Activated B cell treated with CpG ODN at 0.5 μM for 24 hours (primary cell): ENCODE data around the gene PEA15. TPM values are rescaled to one million over a fixed set of nuclear protein-coding genes. Genes with fewer than 3 reads are reported as not detected.
A peak's percentile ranks its signal among the peaks of the same experiment; 100 is the strongest.

ENCODE experiments used
- ATAC-seq: fragments of 200-7000 bp; cut with Tn5 transposase; one replicate; pipeline ENCODE4 v1.10.0; 2021; ENCODE audit warnings: low read depth, mild to moderate bottlenecking, moderate library complexity
- CTCF ChIA-PET: fragments of 350-600 bp; sonication (Branson Sonifier 250); formaldehyde crosslinking; loops from one replicate; lab custom pipeline; 2021; ENCODE audit warnings: antibody characterized with exemption; lab: Charles Lee
- POLR2A ChIA-PET: fragments of 350-600 bp; sonication (Branson Sonifier 250); formaldehyde crosslinking; loops from one replicate; lab custom pipeline; 2021; ENCODE audit warnings: antibody characterized with exemption; lab: Charles Lee
- DNase-seq: peaks from one replicate; pipeline ENCODE4 v3.0.0; 2022
- H3K27ac Mint-ChIP-seq: one replicate; pipeline ENCODE4 v1.8.0; 2020; ENCODE audit warnings: mixed read lengths
- H3K27me3 Mint-ChIP-seq: one replicate; pipeline ENCODE4 v1.8.0; 2021; ENCODE audit warnings: mixed read lengths
- H3K36me3 Mint-ChIP-seq: one replicate; pipeline ENCODE4 v1.8.0; 2021; ENCODE audit warnings: low read depth, mixed read lengths
- H3K4me1 Mint-ChIP-seq: one replicate; pipeline ENCODE4 v1.8.0; 2021; ENCODE audit warnings: mixed read lengths
- H3K4me3 Mint-ChIP-seq: one replicate; pipeline ENCODE4 v1.8.0; 2020; ENCODE audit warnings: mild to moderate bottlenecking, mixed read lengths
- H3K9me3 Mint-ChIP-seq: one replicate; pipeline ENCODE4 v1.8.0; 2020; ENCODE audit warnings: mixed read lengths
- CTCF ChIP-seq: fragments of 200-600 bp; IDR thresholded peaks from one replicate; pipeline ENCODE4 v1.8.0; 2022; ENCODE audit warnings: antibody characterized with exemption, mild to moderate bottlenecking
- intact Hi-C: fragments of 100-400 bp; cut with micrococcal nuclease; formaldehyde crosslinking; loops from one replicate; pipeline ENCODE4 v1.15.1; 2024
- total RNA-seq: library from RNA; stranded (reverse); gene quantifications from 2 replicates; pipeline ENCODE4 v1.2.3, GENCODE V29; 2022

The PEA15 gene
- total RNA-seq, 1 donor from 2014 or later = 107 TPM

GRCh38 chr1:160216301-160216700 is 11.1 kb downstream of the PEA15 start:
- H3K9me3 Mint-ChIP-seq = no peaks in the 10 kb centered on the region
- H3K27me3 Mint-ChIP-seq = no peaks in the 10 kb centered on the region
- intact Hi-C loops = no loop called here
- H3K4me1 Mint-ChIP-seq = no peaks in the 10 kb centered on the region
- DNase-seq = no peak
- ChIA-PET POLR2A (interaction anchor here (0.7 to 1.2 kb wide), 3 partner anchors 10 to 309 kb away, joined by 3 to 6 read pairs (median 3); partner anchors contain the start of gene PEA15), CTCF (interaction anchor here (1.1 kb wide), 1 partner anchor 23 kb away, joined by 4 read pairs; no protein-coding TSS in a partner anchor)
- H3K27ac Mint-ChIP-seq = peak overlapping the region; percentile 16
- ATAC-seq = no peak
- TF ChIP-seq CTCF = no peak
- no peak overlapping the region for H3K4me3 Mint-ChIP-seq
- peaks cover 96% of the 10 kb centered on the region for H3K36me3 Mint-ChIP-seq

DNA sequence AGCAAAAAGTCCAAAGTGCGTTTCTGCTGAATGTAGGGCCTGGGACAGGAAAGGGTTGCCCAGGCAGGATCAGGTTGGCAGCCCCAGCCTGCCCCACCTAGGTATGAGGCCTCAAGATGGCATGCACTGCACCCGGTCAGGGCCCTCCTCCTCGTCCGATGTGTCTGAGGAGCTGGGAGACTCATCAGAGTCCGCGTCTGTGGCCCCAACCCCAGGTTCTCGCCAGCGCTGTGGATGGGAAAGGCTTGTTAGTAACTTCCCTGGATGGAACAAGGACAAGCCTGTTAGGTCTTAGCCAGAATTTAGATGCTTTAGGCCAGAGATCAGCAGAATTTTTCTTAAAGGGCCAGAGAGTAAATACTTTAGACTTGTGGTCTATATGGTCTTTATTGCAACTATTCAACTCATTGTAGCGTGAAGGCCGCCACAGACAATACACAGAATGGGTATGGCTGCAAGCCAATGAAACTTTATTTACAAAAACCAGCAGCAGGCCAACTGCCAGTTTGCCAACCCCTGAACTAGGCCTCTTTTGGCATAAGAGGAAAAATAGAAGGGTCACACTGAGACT is 12.4 kb downstream of the PEA15 start:
- CTCF ChIA-PET = interaction anchor here (1.8 to 4.6 kb wide), 2 partner anchors 18 to 26 kb away, joined by 6 to 74 read pairs; partner anchors contain the start of gene CASQ1
- H3K9me3 Mint-ChIP-seq = no peaks in the 10 kb centered on the region
- DNase-seq (no peak), ATAC-seq (no peak)
- no peaks in the 10 kb centered on the region for H3K27me3 Mint-ChIP-seq
- POLR2A ChIA-PET = interaction anchor here (2.6 kb wide), 1 partner anchor 13 kb away, joined by 14 read pairs; the partner anchor contains the start of gene PEA15
- TF ChIP-seq CTCF = no peak
- no peak overlapping the region for H3K4me3 Mint-ChIP-seq
- no peaks in the 10 kb centered on the region for H3K4me1 Mint-ChIP-seq
- H3K36me3 Mint-ChIP-seq = peaks cover 84% of the 10 kb centered on the region
- intact Hi-C loops = no loop called here
- H3K27ac Mint-ChIP-seq = peak overlapping the region; percentile 7

- TF ChIP-seq CTCF = no peak
- peak overlapping the region; percentile 20 for H3K27ac Mint-ChIP-seq
- H3K4me1 Mint-ChIP-seq = no peaks in the 10 kb centered on the region
- peaks cover 66% of the 10 kb centered on the region for H3K36me3 Mint-ChIP-seq
- ChIA-PET CTCF (interaction anchor here (0.6 to 4.6 kb wide), 18 partner anchors 9 to 279 kb away, joined by 3 to 74 read pairs (median 5); partner anchors contain the start of gene CASQ1), POLR2A (interaction anchor here (0.5 to 2.6 kb wide), 4 partner anchors 12 to 27 kb away, joined by 3 to 14 read pairs (median 4); partner anchors contain the start of gene PEA15)
- H3K27me3 Mint-ChIP-seq = no peaks in the 10 kb centered on the region
- H3K9me3 Mint-ChIP-seq = no peaks in the 10 kb centered on the region
- H3K4me3 Mint-ChIP-seq = no peak overlapping the region
- intact Hi-C loops = loop anchor here (1.0 kb wide), 1 partner anchor 26 kb away; no protein-coding TSS in a partner anchor
- DNase-seq = no peak
- ATAC-seq = no peak
Observed at GRCh38 chr1:160219062-160219929, 14.1 kb downstream of the PEA15 start.

- DNase-seq (no peak), ATAC-seq (no peak)
- ChIA-PET POLR2A (interaction anchor here (0.5 to 2.6 kb wide), 6 partner anchors 9 to 28 kb away, joined by 3 to 14 read pairs (median 4); partner anchors contain the start of gene PEA15), CTCF (interaction anchor here (1.0 to 4.6 kb wide), 14 partner anchors 9 to 156 kb away, joined by 3 to 74 read pairs (median 6); partner anchors contain the start of gene CASQ1)
- Mint-ChIP-seq H3K36me3 (peaks cover 56% of the 10 kb centered on the region), H3K27ac (no peak overlapping the region), H3K27me3 (no peaks in the 10 kb centered on the region), H3K4me3 (no peak overlapping the region), H3K4me1 (no peaks in the 10 kb centered on the region), H3K9me3 (no peaks in the 10 kb centered on the region)
- no peak for TF ChIP-seq CTCF
- intact Hi-C loops = no loop called here
Observed at GRCh38 chr1:160220301-160220700, 15.1 kb downstream of the PEA15 start.
